OCI-LY1 (cell line): Measurements from ENCODE around the gene CACNB2.
"Not testable (repeated sequence)": the region's sequence is repeated elsewhere in the genome, so short reads cannot be mapped to it uniquely, and the experiment has no call there.

ENCODE experiments used
- H2AFZ ChIP-seq: fragments of 200-600 bp; sonication (generic), shearing (Covaris generic); 2 replicates; pipeline ENCODE4 v1.6.0; 2014; ENCODE audit warnings: antibody characterized with exemption, mild to moderate bottlenecking, low read length
- H3F3A ChIP-seq: fragments of 200-600 bp; sonication (generic), shearing (Covaris generic); 2 replicates; pipeline ENCODE4 v1.6.0; 2014; ENCODE audit warnings: mild to moderate bottlenecking, antibody characterized with exemption, low read length, moderate library complexity; ENCODE audit not compliant: insufficient read depth
- H3K27ac ChIP-seq: fragments of 200-600 bp; sonication (generic); 2 replicates; pipeline ENCODE4 v1.5.1; 2014; ENCODE audit warnings: low read length, mixed run types, mild to moderate bottlenecking, low read depth; ENCODE audit not compliant: poor library complexity, severe bottlenecking
- H3K27me3 ChIP-seq: fragments of 200-600 bp; sonication (generic); 2 replicates; pipeline ENCODE4 v1.6.0; 2014; ENCODE audit warnings: antibody characterized with exemption, mild to moderate bottlenecking, low read length, moderate library complexity; ENCODE audit not compliant: insufficient read depth
- H3K36me3 ChIP-seq: fragments of 200-600 bp; sonication (generic); 2 replicates; pipeline ENCODE4 v1.6.1; 2014; ENCODE audit warnings: mild to moderate bottlenecking, antibody characterized with exemption, low read length, moderate library complexity, mixed read lengths; ENCODE audit not compliant: insufficient read depth
- H3K4me1 ChIP-seq: fragments of 200-600 bp; sonication (generic); 2 replicates; pipeline ENCODE4 v1.5.1; 2014; ENCODE audit warnings: mild to moderate bottlenecking, low read length, moderate library complexity; ENCODE audit not compliant: insufficient read depth, severe bottlenecking
- H3K4me2 ChIP-seq: fragments of 200-600 bp; sonication (generic), shearing (Covaris generic); 2 replicates; pipeline ENCODE4 v1.6.1; 2014; ENCODE audit warnings: low read length
- H3K4me3 ChIP-seq: fragments of 200-600 bp; sonication (generic); 2 replicates; pipeline ENCODE4 v1.5.1; 2014; ENCODE audit warnings: low read length, low read depth, mild to moderate bottlenecking, mixed read lengths; ENCODE audit not compliant: poor library complexity, severe bottlenecking
- H3K79me2 ChIP-seq: fragments of 200-600 bp; shearing (Covaris generic); 2 replicates; pipeline ENCODE4 v1.6.1; 2016; ENCODE audit warnings: mixed run types, low read length, mixed read lengths; ENCODE audit not compliant: insufficient read depth
- H3K9ac ChIP-seq: fragments of 200-600 bp; sonication (generic), shearing (Covaris generic); 2 replicates; pipeline ENCODE4 v1.6.1; 2014; ENCODE audit warnings: mild to moderate bottlenecking, low read length, mixed read lengths
- H3K9me2 ChIP-seq: fragments of 200-600 bp; sonication (generic), shearing (Covaris generic); 2 replicates; pipeline ENCODE4 v1.6.1; 2014; ENCODE audit warnings: low read depth, mild to moderate bottlenecking, low read length, mixed read lengths
- H3K9me3 ChIP-seq: fragments of 200-600 bp; shearing (Covaris generic); 2 replicates; pipeline ENCODE4 v1.6.1; 2014; ENCODE audit warnings: low read length, mixed read lengths
- H4K20me1 ChIP-seq: fragments of 200-600 bp; sonication (generic), shearing (Covaris generic); 2 replicates; pipeline ENCODE4 v1.6.0; 2016; ENCODE audit warnings: mild to moderate bottlenecking, low read length; ENCODE audit not compliant: insufficient read depth
- EZH2 ChIP-seq: fragments of 200-600 bp; sonication (generic), shearing (Covaris generic); IDR thresholded peaks from 2 replicates; pipeline ENCODE4 v1.8.0; 2017; ENCODE audit warnings: borderline replicate concordance, mixed run types, mild to moderate bottlenecking, antibody characterized with exemption, low read length, moderate library complexity, mixed read lengths
- TF ChIP-seq, protein P1 (sequence below): fragments of 200-600 bp; sonication (generic), shearing (Covaris generic); IDR thresholded peaks from 2 replicates; pipeline ENCODE4 v1.5.1; 2017; ENCODE audit warnings: mild to moderate bottlenecking, antibody characterized with exemption, low read length, moderate library complexity, mixed read lengths

Gene CACNB2

GRCh38 chr10:18145652-18146051 lies 5.4 kb downstream of the CACNB2 start:
- no peaks in the 10 kb centered on the region for H4K20me1 ChIP-seq
- no peaks in the 10 kb centered on the region for H3K36me3 ChIP-seq
- no peak for TF ChIP-seq EZH2
- H3K9ac ChIP-seq, result no peak overlapping the region
- H3F3A ChIP-seq, result no peaks in the 10 kb centered on the region
- H3K79me2 ChIP-seq, result no peaks in the 10 kb centered on the region
- H3K27ac ChIP-seq, result no peak overlapping the region
- H3K4me2 ChIP-seq, result no peak overlapping the region
- H3K27me3 ChIP-seq, result no peaks in the 10 kb centered on the region
- no peak overlapping the region for H3K4me3 ChIP-seq
- H3K9me2 ChIP-seq, result no peaks in the 10 kb centered on the region
- H3K9me3 ChIP-seq, result no peaks in the 10 kb centered on the region
- no peak overlapping the region for H2AFZ ChIP-seq
- H3K4me1 ChIP-seq, result no peaks in the 10 kb centered on the region

GRCh38 chr10:18149196-18149800 lies 9.1 kb downstream of the CACNB2 start:
- TF ChIP-seq, protein P1, sequence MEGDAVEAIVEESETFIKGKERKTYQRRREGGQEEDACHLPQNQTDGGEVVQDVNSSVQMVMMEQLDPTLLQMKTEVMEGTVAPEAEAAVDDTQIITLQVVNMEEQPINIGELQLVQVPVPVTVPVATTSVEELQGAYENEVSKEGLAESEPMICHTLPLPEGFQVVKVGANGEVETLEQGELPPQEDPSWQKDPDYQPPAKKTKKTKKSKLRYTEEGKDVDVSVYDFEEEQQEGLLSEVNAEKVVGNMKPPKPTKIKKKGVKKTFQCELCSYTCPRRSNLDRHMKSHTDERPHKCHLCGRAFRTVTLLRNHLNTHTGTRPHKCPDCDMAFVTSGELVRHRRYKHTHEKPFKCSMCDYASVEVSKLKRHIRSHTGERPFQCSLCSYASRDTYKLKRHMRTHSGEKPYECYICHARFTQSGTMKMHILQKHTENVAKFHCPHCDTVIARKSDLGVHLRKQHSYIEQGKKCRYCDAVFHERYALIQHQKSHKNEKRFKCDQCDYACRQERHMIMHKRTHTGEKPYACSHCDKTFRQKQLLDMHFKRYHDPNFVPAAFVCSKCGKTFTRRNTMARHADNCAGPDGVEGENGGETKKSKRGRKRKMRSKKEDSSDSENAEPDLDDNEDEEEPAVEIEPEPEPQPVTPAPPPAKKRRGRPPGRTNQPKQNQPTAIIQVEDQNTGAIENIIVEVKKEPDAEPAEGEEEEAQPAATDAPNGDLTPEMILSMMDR, result no peak
- TF ChIP-seq EZH2, result no peak
- Histone ChIP-seq H3F3A (no peaks in the 10 kb centered on the region), H3K27ac (no peak overlapping the region), H3K27me3 (no peaks in the 10 kb centered on the region), H3K36me3 (no peaks in the 10 kb centered on the region), H3K79me2 (no peaks in the 10 kb centered on the region), H3K9me2 (no peaks in the 10 kb centered on the region), H2AFZ (no peak overlapping the region), H3K9me3 (no peaks in the 10 kb centered on the region), H3K4me1 (no peaks in the 10 kb centered on the region), H3K4me3 (no peak overlapping the region), H3K4me2 (no peak overlapping the region), H4K20me1 (no peaks in the 10 kb centered on the region), H3K9ac (no peak overlapping the region)

DNA sequence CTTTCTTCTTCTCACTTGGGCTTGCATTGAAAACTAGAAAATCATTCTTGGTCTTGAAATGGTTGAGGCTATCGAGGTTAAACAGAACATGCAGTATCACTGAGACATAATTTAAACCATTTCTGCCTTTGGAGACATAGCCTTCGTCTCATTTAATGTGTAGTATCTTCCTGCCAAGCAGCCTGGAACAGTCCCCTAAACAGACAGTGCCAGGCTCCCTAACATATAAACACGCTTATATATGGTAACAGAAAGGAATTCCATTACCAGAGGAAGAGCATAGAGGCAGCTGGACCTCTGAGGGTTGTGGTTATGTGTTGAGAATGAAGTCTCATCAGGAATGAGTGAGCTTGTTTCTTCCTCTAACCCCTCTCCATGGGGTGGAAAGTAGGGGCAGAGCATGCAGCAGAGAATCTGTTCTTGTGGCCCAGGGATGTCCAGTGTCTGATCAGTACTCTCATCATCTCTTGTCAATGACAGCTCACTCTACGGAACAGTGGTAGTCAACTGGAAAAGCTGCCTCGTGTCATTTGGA lies 11.2 kb downstream of the CACNB2 start:
- no peaks in the 10 kb centered on the region for H3K9me3 ChIP-seq
- no peaks in the 10 kb centered on the region for H3K79me2 ChIP-seq
- H4K20me1 ChIP-seq, result no peaks in the 10 kb centered on the region
- no peaks in the 10 kb centered on the region for H3K4me1 ChIP-seq
- TF ChIP-seq EZH2, result no peak
- no peak overlapping the region for H3K4me3 ChIP-seq
- no peak overlapping the region for H3K9ac ChIP-seq
- no peak overlapping the region for H2AFZ ChIP-seq
- H3K9me2 ChIP-seq, result no peaks in the 10 kb centered on the region; the same call in 1 of the 2 replicates
- H3K27me3 ChIP-seq, result no peaks in the 10 kb centered on the region
- H3K4me2 ChIP-seq, result no peak overlapping the region
- H3K36me3 ChIP-seq, result no peaks in the 10 kb centered on the region
- no peak overlapping the region for H3K27ac ChIP-seq
- H3F3A ChIP-seq, result no peaks in the 10 kb centered on the region

DNA sequence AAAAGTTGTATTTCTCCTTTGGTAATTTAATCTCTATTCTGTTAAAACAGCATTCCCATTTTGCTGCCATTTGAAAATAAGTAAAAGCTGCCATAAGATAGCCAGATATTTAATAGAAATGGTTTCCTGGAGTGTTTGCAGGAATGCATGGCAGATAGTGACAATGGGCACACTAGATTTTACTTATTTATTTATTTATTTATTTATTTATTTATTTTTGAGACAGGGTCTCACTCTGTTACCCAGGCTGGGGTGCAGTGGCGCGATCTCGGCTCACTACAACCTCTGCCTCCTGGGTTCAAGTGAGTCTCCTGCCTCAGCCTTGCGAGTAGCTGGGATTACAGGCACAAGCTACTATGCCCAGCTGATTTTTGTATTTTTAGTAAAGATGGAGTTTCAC lies 13.2 kb downstream of the CACNB2 start:
- H3K27ac ChIP-seq, H3K9me3 ChIP-seq, H3F3A ChIP-seq, H3K27me3 ChIP-seq, H3K9me2 ChIP-seq, H3K4me2 ChIP-seq, H3K79me2 ChIP-seq, H3K36me3 ChIP-seq, H4K20me1 ChIP-seq, H3K4me1 ChIP-seq, H2AFZ ChIP-seq, H3K4me3 ChIP-seq, H3K9ac ChIP-seq: not testable (repeated sequence)
